Measurements from ENCODE around the gene SIN3A. TPM values are rescaled to one million over a fixed set of nuclear protein-coding genes. Genes with fewer than 3 reads are reported as not detected.

SIN3A gene
- total and polyA plus RNA-seq, 2 of the 8 experiments (the other 6 are each of a cell fraction or from before 2014, with no cell fraction given): 69.5 to 109 TPM

GRCh38 chr15:75342221-75342620, 109.3 kb downstream of the SIN3A start:
- Histone ChIP-seq H3K4me3 (ENCODE audit: extremely low read depth in 1 of 4, insufficient read depth in 2 of 4, low read depth in 3 of 4, low read length in 4 of 4) (no peak overlapping the region), H3K23me2 (ENCODE audit: low read depth, low read length) (peaks cover 5% of the 10 kb centered on the region), H2BK15ac (ENCODE audit: low read length) (no peak overlapping the region), H3K23ac (ENCODE audit: insufficient read length) (no peak overlapping the region), H3K18ac (ENCODE audit: extremely low read depth, low read length) (no peak overlapping the region), H2BK5ac (ENCODE audit: low read depth, low read length) (no peak overlapping the region), H2BK120ac (replicated peaks; ENCODE audit: low read depth, low read length) (no peak overlapping the region), H3K9ac (replicated peaks in 1 of 4; ENCODE audit: extremely low read depth in 1 of 4, low read depth in 3 of 4, low read length in 3 of 4) (no peak overlapping the region), H2BK20ac (ENCODE audit: low read length) (no peak overlapping the region), H3K56ac (replicated peaks; ENCODE audit: insufficient read length, low read depth, low read length) (no peak overlapping the region), H3K14ac (ENCODE audit: insufficient read length) (no peak overlapping the region), H3K4ac (replicated peaks; ENCODE audit: insufficient read length, low read depth, low read length) (no peak overlapping the region), H4K8ac (ENCODE audit: extremely low read depth, insufficient read depth, low read length) (no peak overlapping the region), H3K79me1 (ENCODE audit: low read depth, low read length) (no peaks in the 10 kb centered on the region), H2BK12ac (ENCODE audit: low read depth, low read length) (no peak overlapping the region), H4K91ac (replicated peaks; ENCODE audit: insufficient read length, low read length) (no peak overlapping the region), H3K4me2 (ENCODE audit: insufficient read depth in 1 of 2, low read depth in 2 of 2, low read length in 2 of 2) (no peak overlapping the region), H4K20me1 (replicated peaks in 1 of 2; ENCODE audit: control insufficient read depth in 1 of 2, insufficient read depth in 2 of 2, low read length in 2 of 2) (no peaks in the 10 kb centered on the region), H3K27me3 (replicated peaks in 1 of 4; ENCODE audit: control insufficient read depth in 3 of 4, extremely low read depth in 1 of 4, insufficient read depth in 3 of 4, low read length in 3 of 4) (peaks cover 0 to 11% (median 5%) of the 10 kb centered on the region in 4 experiments; a peak in 3 of 7 replicates), H3K79me2 (ENCODE audit: control insufficient read depth in 1 of 2, insufficient read depth in 2 of 2, low read length in 2 of 2) (no peaks in the 10 kb centered on the region), H3K4me1 (replicated peaks in 1 of 4; ENCODE audit: control insufficient read depth in 3 of 4, insufficient read depth in 4 of 4, low read length in 3 of 4) (no peaks in the 10 kb centered on the region), H4K5ac (ENCODE audit: insufficient read length, low read depth, low read length) (no peak overlapping the region), H3K36me3 (ENCODE audit: control insufficient read depth in 2 of 4, insufficient read depth in 4 of 4, low read length in 3 of 4) (peaks cover 3 to 24% (median 5%) of the 10 kb centered on the region in 4 experiments; a peak in 5 of 8 replicates), H3K9me3 (ENCODE audit: insufficient read depth in 2 of 2, low read depth in 1 of 2, low read length in 1 of 2) (no peaks in the 10 kb centered on the region), H3K27ac (ENCODE audit: low read depth, low read length) (no peak overlapping the region), H2AK5ac (ENCODE audit: low read depth, low read length) (no peak overlapping the region), H2AFZ (ENCODE audit: low read length) (no peak overlapping the region)
- WGBS, 2 experiments (ENCODE audit: extremely low coverage in 1 of 2, insufficient coverage in 1 of 2, insufficient read length in 1 of 2, insufficient replicate concordance in 2 of 2, low coverage in 1 of 2, low lambda C conversion rate in 2 of 2, missing lambda C conversion rate in 1 of 2): 84% methylated on average over 6 of the region's 6 CpGs; no CpG with 5 or more reads in 1 of the 2 experiments
- DNase-seq (ENCODE audit: low read depth in 1 of 2, low spot score in 2 of 2): no peak
- TF ChIP-seq EZH2 (IDR thresholded peaks at IDR 0.05; ENCODE audit: low read depth, low read length, severe bottlenecking) (no peak), RNF2 (IDR thresholded peaks at IDR 0.05; ENCODE audit: borderline replicate concordance, low read depth, low read length, missing control alignments, poor library complexity, severe bottlenecking) (no peak), GTF2F1 (IDR thresholded peaks at IDR 0.05; ENCODE audit: borderline replicate concordance, low read depth, low read length) (no peak), CBX8 (IDR thresholded peaks at IDR 0.05; ENCODE audit: borderline replicate concordance, low read depth, low read length) (no peak), HDAC6 (IDR thresholded peaks at IDR 0.05; ENCODE audit: low read depth, low read length) (no peak), CHD1 (IDR thresholded peaks at IDR 0.05; ENCODE audit: low read depth, low read length) (no peak), EP300 (IDR thresholded peaks at IDR 0.05; ENCODE audit: borderline replicate concordance in 1 of 2, low read depth in 2 of 2, low read length in 2 of 2) (no peak), CHD2 (IDR thresholded peaks at IDR 0.05; ENCODE audit: low read length) (no peak), CTBP2 (IDR thresholded peaks at IDR 0.05; ENCODE audit: borderline replicate concordance, insufficient read depth, insufficient read length, low read length) (no peak)
- no peak for FAIRE-seq
- POLR2A ChIA-PET (ENCODE audit: partially characterized antibody): interaction anchor here (0.6 to 1.2 kb wide), 2 partner anchors 26 to 306 kb away, joined by 3 to 5 read pairs; partner anchors contain the start of genes MAN2C1 and SNX33
- CTCF ChIA-PET (ENCODE audit: partially characterized antibody): no interaction called here

All from H1 (cell line).